ENCODE results near the gene DCAF12.
"Not testable (repeated sequence)": the region's sequence is repeated elsewhere in the genome, so short reads cannot be mapped to it uniquely, and the experiment has no call there.

The DCAF12 gene

DNA sequence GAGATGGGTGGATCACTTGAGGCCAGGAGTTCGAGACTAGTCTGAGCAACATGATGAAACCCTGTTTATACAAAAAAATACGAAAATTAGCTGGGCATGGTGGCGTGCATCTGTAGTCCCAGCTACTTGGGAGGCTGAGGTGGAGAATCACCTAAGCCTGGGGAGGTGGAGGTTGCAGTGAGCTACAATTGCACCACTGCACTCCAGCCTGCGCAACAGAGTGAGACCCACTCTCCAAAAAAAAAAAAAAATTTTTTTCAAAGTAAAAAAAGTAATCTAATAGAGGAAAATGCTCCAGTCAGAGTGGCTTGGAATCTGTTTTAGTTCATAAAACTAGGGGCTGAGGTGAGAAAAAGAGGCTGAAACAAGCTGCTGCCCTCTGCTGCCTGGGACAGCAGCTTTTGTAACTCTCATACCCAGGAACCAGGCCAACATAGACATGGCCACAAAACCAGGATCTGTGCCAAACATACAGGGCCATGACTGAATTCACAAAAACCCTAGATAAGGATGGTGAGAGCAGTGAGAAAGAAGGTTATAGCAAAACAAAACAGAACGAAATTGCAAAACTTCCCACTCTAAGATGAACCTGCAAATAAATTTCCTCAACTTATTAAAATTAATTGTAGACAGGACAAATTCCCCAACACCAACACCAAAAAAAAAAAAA is 13.1 kb upstream of the DCAF12 start:
- H3K4me1 ChIP-seq (ENCODE audit: insufficient read depth, low read length), result no peaks in the 10 kb centered on the region
- H3K9me3 ChIP-seq (ENCODE audit: control insufficient read depth, insufficient read depth, low read length), result no peaks in the 10 kb centered on the region
- H3K9ac ChIP-seq (ENCODE audit: low read depth, low read length), result no peak overlapping the region

DNA sequence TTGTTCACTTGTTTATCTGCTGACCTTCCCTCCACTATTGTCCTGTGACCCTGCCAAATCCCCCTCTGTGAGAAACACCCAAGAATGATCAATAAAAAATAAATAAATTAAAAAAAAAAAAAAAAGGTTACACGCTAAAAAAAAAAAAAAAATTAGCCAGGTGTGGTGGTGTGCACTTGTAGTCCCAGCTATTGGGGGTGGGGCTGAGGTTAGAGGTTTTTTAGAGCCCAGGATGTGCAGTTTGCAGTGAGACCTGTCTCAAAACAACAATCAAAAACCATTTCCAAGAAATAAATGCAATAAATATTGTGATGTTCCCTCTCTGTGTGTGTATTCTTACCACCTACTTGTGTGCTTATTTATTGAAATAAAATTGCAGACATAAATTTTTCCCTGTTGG is 12.1 kb upstream of the DCAF12 start:
- H3K9me3 ChIP-seq (ENCODE audit: control insufficient read depth, insufficient read depth, low read length); H3K36me3 ChIP-seq (ENCODE audit: insufficient read depth, low read length); H3K9ac ChIP-seq (ENCODE audit: low read depth, low read length); H3K4me1 ChIP-seq (ENCODE audit: insufficient read depth, low read length): not testable (repeated sequence)

More for the DNA sequence above, 13.1 kb upstream of the DCAF12 start:
- H3K36me3 ChIP-seq (ENCODE audit: insufficient read depth, low read length), result no peaks in the 10 kb centered on the region

DNA sequence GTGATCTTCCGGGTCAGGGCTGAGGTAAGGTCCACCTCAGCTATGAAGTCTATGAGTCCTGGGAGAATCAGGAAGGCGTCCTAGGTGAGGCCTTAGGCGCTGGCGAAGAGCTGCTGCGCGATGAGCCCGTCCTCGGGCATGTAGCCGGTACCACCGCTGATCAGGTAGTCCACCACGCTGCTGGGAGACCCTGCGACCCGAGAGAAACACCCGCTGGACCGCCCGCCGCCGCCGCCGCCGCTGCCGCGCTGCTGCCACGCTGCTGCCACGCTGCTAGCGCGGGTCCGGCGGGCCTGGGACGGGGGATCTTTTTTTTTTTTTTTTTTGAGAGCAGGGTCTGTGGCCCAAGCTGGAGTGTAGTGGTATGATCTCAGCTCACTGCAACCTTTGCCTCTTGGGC is 8.0 kb upstream of the DCAF12 start:
- H3K36me3 ChIP-seq (ENCODE audit: insufficient read depth, low read length), result no peaks in the 10 kb centered on the region
- H3K4me1 ChIP-seq (ENCODE audit: insufficient read depth, low read length), result no peaks in the 10 kb centered on the region
- no peaks in the 10 kb centered on the region for H3K9me3 ChIP-seq (ENCODE audit: control insufficient read depth, insufficient read depth, low read length)
- H3K9ac ChIP-seq (ENCODE audit: low read depth, low read length), result no peak overlapping the region

DNA sequence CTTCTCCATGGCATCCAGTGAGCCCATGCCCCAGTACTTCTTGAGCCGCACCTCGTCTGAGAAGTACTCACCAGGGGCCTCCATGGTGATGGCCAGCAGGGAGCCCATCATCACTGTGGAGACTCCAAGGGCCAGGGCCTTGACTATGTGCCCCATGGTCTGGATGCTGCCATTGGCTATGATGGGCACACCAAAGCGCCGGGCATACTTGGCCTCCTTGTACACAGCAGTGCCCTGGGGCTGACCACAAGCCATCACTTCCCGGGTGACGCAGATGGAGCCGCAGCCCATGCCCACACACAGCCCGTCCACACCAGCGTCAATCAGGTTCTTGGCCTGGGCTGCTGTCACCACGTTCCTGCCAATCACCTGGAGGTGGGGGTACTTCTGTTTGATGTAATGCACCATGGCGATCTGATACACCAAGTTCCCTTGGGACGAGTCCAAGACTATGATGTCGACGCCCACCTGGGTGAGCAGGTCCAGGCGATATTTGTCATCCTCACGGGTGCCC is 7.0 kb upstream of the DCAF12 start:
- no peaks in the 10 kb centered on the region for H3K4me1 ChIP-seq (ENCODE audit: insufficient read depth, low read length)
- no peak overlapping the region for H3K9ac ChIP-seq (ENCODE audit: low read depth, low read length)
- H3K36me3 ChIP-seq (ENCODE audit: insufficient read depth, low read length), result no peaks in the 10 kb centered on the region
- no peaks in the 10 kb centered on the region for H3K9me3 ChIP-seq (ENCODE audit: control insufficient read depth, insufficient read depth, low read length)

DNA sequence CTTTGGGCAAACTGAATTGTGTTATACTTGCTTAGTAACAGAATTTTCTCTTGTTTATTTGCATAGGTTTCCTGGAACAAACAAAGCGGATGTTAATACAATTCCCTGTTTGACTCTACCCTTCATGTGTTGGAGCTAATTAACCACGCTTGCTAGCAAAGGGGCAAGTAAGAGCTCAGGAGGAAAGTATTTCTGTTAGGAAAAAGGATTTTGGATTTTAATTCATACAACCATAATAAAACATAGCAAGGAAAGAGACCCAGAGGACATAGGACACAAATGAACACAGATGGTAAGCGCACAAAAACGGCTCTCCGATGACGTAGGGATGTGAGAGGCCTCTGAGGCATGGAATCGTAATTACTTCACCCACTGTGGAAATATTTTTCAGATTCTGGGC is 5.1 kb upstream of the DCAF12 start:
- Histone ChIP-seq H3K9ac (ENCODE audit: low read depth, low read length) (no peak overlapping the region), H3K9me3 (ENCODE audit: control insufficient read depth, insufficient read depth, low read length) (no peaks in the 10 kb centered on the region), H3K36me3 (ENCODE audit: insufficient read depth, low read length) (no peaks in the 10 kb centered on the region), H3K4me1 (ENCODE audit: insufficient read depth, low read length) (no peaks in the 10 kb centered on the region)

DNA sequence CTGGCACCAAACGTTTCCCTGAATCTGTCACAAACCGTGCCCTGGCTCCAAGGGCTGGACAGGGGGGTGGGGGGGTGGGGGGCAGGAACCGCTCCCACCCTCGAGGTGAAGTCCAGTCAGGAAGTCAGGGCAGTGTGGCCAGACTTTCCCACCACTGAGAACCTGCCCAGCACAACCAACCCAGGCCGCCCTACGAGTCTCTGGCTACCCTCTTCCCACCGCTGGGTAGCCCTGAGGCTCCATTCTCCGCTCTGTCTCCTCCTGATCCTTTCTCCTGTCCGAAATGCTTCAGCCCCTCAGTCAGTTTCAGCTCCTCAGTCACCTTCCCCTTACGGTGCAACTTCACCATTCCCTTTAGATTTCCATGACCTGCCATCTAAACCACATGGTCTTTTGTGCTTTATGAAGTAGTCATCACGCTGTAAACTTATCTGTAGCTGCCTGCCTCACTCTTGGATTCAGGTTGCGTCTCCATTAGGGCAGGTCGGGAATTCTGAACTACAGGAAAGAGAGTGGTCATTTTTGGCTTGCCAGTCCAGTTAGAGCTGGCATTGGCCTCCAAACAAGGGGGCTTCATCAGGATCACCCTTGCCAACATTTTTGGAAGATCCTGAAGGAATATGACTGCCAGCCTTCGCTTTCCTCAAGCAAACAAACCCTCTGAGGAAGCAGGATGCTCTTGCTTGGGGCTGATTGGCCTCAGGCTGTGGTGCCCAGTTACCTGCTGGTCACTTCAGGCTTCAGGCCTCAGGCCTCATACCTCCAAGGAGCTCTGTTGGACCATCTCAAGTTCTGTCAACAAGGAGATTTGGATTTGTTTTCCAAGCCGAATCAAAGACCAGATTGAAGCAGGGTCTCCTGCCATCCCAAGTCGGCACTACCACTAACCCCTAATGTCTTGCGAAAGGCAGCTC is 794 bp upstream of the DCAF12 start:
- H3K4me1 ChIP-seq (ENCODE audit: insufficient read depth, low read length), result no peaks in the 10 kb centered on the region
- H3K9ac ChIP-seq (ENCODE audit: low read depth, low read length), result peak overlapping the region; percentile 81; the same call in 1 of the 2 replicates
- H3K9me3 ChIP-seq (ENCODE audit: control insufficient read depth, insufficient read depth, low read length), result no peaks in the 10 kb centered on the region
- H3K36me3 ChIP-seq (ENCODE audit: insufficient read depth, low read length), result 0 out of 2 replicates have a peak, but pooled peaks cover 5% of the 10 kb centered on the region

DNA sequence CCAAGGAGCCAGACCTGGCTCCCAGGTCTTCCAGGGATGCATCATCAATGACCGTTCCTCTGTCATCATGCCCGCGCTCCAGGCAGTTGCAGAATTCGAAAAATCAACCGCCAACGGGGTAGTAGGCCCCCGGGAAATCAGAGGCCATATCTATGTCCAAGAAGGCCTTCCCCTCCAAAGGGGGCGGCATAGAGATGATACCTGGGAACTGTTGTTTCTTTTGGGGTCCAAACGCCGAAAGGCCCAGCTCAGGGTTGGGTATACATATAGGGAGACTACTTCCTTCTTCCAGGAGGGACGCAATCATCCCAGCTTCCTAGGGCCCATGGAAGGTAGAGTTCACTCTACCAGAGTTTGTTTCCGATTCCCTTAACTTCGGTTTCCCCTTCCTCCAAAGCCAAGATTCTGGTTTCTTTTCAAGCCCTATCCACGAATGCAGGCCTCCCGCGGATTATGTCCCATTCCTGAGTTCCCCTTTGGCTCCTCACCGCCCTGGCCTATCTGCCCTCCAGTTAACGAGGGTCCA is 754 bp downstream of the DCAF12 start:
- Histone ChIP-seq H3K9ac (ENCODE audit: low read depth, low read length) (peak overlapping the region; percentile 81), H3K9me3 (ENCODE audit: control insufficient read depth, insufficient read depth, low read length) (no peaks in the 10 kb centered on the region), H3K4me1 (ENCODE audit: insufficient read depth, low read length) (no peaks in the 10 kb centered on the region), H3K36me3 (ENCODE audit: insufficient read depth, low read length) (0 out of 2 replicates have a peak, but pooled peaks cover 5% of the 10 kb centered on the region)

DNA sequence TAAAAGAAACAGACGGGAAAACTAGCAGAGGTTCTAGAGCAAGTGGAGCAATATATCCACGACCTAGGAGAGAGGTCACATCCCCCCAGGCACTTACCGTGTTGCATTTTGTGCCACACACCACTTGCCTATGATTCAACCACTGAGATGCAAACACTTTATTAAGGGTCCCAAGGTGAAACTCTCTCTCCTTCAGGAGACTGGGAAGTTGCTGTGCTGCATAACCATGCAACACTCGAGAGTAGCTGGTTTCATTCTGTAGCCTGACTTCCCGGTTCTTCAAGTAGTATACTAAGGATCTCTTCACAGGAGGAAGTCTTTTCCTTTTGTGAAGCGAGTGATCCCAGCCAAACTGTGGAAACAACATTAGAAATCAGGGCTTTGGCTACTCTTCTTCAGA is 1.6 kb downstream of the DCAF12 start:
- Histone ChIP-seq H3K9ac (ENCODE audit: low read depth, low read length) (peak overlapping the region; percentile 81), H3K36me3 (ENCODE audit: insufficient read depth, low read length) (0 out of 2 replicates have a peak, but pooled peaks cover 5% of the 10 kb centered on the region), H3K9me3 (ENCODE audit: control insufficient read depth, insufficient read depth, low read length) (no peaks in the 10 kb centered on the region), H3K4me1 (ENCODE audit: insufficient read depth, low read length) (no peaks in the 10 kb centered on the region)

DNA sequence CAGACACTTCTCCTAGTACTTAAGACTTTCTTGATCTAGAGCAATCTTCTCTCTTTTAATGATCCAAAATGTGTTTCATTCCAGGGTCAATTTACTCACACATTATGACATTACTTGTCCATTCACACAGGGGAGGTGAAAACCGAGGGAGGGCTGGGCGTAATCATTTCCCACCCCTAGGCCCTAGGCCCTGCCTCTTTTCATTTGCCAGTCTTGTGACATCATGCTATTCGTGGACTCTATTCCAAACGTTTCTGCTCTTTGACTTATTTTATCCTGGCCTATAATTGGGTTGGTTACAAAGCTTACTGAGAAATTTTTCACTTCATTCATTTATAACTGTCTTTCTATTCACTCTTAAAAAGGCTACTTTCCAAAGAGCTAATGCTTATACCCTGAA is 2.4 kb downstream of the DCAF12 start:
- no peak overlapping the region for H3K9ac ChIP-seq (ENCODE audit: low read depth, low read length)

DNA sequence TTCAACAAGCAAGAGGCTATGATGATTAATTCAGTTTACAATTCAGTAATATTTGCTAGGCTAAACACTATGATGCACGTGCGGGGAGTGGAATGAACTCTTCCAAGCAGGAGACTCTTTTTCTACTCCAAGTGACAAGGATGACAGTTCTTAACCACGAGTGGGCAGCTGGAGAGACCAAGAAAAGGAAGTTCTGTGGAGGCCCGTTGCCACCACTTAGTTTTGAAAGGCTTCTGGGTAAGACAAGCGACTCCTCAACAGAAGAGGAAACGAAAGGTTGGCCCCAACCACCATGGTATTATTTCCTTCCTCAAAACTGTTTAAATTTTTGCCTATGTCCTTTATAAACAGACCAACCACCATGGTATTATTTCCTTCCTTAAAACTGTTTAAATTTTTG is 2.8 kb downstream of the DCAF12 start:
- no peak overlapping the region for H3K9ac ChIP-seq (ENCODE audit: low read depth, low read length)
- 0 out of 2 replicates have a peak, but pooled peaks cover 5% of the 10 kb centered on the region for H3K36me3 ChIP-seq (ENCODE audit: insufficient read depth, low read length)
- no peaks in the 10 kb centered on the region for H3K9me3 ChIP-seq (ENCODE audit: control insufficient read depth, insufficient read depth, low read length)
- H3K4me1 ChIP-seq (ENCODE audit: insufficient read depth, low read length), result no peaks in the 10 kb centered on the region

More for the DNA sequence above, 2.4 kb downstream of the DCAF12 start:
- Histone ChIP-seq H3K9me3 (ENCODE audit: control insufficient read depth, insufficient read depth, low read length) (no peaks in the 10 kb centered on the region), H3K36me3 (ENCODE audit: insufficient read depth, low read length) (0 out of 2 replicates have a peak, but pooled peaks cover 5% of the 10 kb centered on the region), H3K4me1 (ENCODE audit: insufficient read depth, low read length) (no peaks in the 10 kb centered on the region)

DNA sequence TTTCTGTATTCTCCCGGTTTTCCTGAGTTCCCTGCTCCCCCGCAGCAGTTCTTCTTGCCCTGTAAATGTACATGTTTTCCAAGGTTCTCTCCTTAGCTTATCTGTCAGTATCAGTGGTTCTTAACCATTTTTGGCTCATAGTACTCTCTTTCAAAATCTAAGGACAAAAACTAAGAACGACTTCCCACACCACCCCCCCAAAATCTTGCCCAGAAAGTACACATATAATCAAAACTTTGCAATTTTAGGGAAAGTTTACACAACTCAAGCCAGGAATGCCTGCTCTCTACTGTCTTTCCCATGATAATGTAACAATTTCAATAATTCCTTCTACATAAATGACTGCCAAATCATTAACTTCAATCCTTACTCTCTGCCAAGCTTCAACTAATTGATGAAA is 4.5 kb downstream of the DCAF12 start:
- Histone ChIP-seq H3K9ac (ENCODE audit: low read depth, low read length) (no peak overlapping the region), H3K4me1 (ENCODE audit: insufficient read depth, low read length) (no peaks in the 10 kb centered on the region), H3K9me3 (ENCODE audit: control insufficient read depth, insufficient read depth, low read length) (no peaks in the 10 kb centered on the region), H3K36me3 (ENCODE audit: insufficient read depth, low read length) (0 out of 2 replicates have a peak, but pooled peaks cover 5% of the 10 kb centered on the region)

DNA sequence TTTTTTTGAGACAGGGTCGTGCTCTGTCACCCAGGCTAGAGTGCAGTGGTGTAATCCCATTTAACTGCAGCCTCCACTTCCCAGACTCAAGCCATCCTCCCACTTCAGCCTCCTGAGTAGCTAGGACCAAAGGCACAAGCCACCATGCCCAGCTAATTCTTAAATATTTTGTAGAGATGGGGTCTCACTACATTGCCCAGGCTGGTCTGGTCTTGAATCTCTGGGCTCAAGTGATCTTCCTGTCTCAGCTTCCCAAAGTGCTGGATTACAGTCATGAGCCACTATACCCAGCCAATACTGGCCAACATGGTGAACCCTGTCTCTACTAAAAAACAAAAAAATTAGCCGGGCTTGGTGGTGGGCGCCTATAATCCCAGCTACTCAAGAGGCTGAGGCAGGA is 6.8 kb downstream of the DCAF12 start:
- Histone ChIP-seq H3K4me1 (ENCODE audit: insufficient read depth, low read length) (no peaks in the 10 kb centered on the region), H3K9me3 (ENCODE audit: control insufficient read depth, insufficient read depth, low read length) (no peaks in the 10 kb centered on the region), H3K9ac (ENCODE audit: low read depth, low read length) (no peak overlapping the region), H3K36me3 (ENCODE audit: insufficient read depth, low read length) (peaks cover 10% of the 10 kb centered on the region; the same call in 1 of the 2 replicates)

DNA sequence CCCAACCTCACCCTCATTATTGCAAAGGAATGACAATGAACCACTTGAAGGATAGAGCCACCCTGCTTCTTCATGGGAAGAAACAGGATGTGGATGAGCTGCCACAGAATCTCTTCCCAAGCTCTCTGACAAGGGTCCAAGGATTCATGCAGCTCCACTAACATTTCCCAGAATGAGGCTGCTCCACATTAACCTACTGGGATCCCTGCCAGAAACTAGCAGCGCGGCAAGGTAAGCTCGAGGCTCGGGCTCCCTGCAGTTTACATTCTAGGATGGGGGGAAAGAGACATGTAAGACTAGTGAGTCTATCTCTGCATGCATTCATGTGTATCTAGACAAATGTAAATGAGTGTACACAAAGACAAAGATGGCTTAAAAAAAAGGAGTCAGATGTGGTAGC is 12.1 kb downstream of the DCAF12 start:
- Histone ChIP-seq H3K36me3 (ENCODE audit: insufficient read depth, low read length) (peaks cover 10% of the 10 kb centered on the region; the same call in 1 of the 2 replicates), H3K9ac (ENCODE audit: low read depth, low read length) (no peak overlapping the region), H3K4me1 (ENCODE audit: insufficient read depth, low read length) (no peaks in the 10 kb centered on the region), H3K9me3 (ENCODE audit: control insufficient read depth, insufficient read depth, low read length) (no peaks in the 10 kb centered on the region)

DNA sequence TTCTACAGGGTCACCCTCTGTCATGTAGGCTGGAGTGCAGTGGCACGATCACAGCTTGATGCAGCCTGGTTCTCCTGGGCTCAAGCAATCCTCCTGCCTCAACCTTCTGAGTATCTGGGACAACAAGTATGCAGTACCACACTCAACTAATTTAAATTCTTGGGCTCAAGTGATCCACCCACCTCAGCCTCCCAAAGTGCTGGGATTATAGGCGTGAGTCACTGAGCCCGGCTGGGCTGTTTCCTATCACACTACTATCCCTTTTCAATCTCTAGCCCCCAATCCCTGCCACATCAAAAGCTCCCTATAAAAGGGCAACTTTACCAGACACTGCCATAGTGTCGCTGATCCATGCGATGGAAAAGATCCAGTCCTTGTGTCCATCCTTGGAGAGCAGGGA is 20.4 kb downstream of the DCAF12 start:
- Histone ChIP-seq H3K9ac (ENCODE audit: low read depth, low read length) (no peak overlapping the region), H3K4me1 (ENCODE audit: insufficient read depth, low read length) (no peaks in the 10 kb centered on the region), H3K9me3 (ENCODE audit: control insufficient read depth, insufficient read depth, low read length) (no peaks in the 10 kb centered on the region), H3K36me3 (ENCODE audit: insufficient read depth, low read length) (peaks cover 18% of the 10 kb centered on the region)
